ENCODE data around the gene LRRC36.

DNA sequence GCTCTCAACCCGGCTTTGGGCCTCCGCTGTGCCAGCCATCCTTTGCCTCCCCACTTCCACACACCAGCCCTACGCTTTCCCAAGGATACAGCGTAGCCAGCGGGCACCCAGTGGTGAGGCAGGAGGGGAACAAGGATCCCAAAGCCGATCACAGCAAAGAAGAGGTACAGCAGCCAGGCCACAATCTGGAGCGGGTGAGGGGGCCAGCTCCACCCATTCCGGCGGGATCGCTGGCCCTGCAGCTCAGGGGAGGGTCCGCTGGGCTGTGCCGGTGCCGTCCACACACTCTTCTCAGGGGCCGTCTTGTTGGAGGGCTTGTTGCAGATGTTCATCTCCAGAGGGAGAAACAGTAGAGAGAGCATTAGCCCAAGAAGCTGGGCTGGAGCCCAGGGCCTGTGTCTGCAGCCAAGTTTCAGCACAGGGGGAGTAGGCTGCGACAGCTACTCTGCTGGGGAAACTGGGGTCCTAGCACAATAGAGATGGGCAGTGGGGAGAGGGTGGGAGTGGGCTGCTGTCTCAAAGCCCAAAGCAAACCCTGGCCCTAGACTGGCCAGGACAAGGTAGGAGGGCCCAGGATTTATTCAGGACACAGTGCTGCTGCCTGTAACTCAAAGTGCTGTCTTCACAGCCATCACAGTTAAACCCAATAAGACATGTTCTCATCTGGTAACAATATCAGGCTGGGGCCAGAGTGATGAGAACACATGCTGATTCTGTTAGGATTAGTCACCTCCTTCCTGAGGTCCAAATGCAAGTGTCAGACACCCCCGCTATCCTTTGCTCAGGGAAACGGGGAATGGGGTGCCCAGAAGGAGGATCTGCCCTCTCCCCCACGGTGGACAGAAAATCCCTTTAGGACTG is 79.7 kb downstream of the LRRC36 start:
- no peak for TF ChIP-seq CTCF (IDR thresholded peaks at IDR 0.05)
- no peak for TF ChIP-seq POLR2AphosphoS5 (IDR thresholded peaks at IDR 0.05)
- no peak for TF ChIP-seq POLR2A (IDR thresholded peaks at IDR 0.05)
- no peak for TF ChIP-seq EP300 (IDR thresholded peaks at IDR 0.05)
